HEK293T (cell line): ENCODE results near the gene KLHL17.

Experiments used
- ARNT ChIP-seq: fragments of 450-650 bp; IDR thresholded peaks from 2 replicates; pipeline ENCODE4 v1.6.1; 2017; ENCODE audit warnings: mild to moderate bottlenecking
- BHLHE40 ChIP-seq: fragments of 450-650 bp; IDR thresholded peaks from 2 replicates; pipeline ENCODE4 v1.6.1; 2016; ENCODE audit warnings: mild to moderate bottlenecking, moderate library complexity, borderline replicate concordance
- ELF4 ChIP-seq: fragments of 450-650 bp; IDR thresholded peaks from 2 replicates; pipeline ENCODE4 v1.6.1; 2017; ENCODE audit warnings: antibody characterized with exemption
- FOXK2 ChIP-seq: fragments of 450-650 bp; IDR thresholded peaks from 2 replicates; pipeline ENCODE4 v1.6.1; 2016; ENCODE audit warnings: mild to moderate bottlenecking
- L3MBTL2 ChIP-seq: fragments of 450-650 bp; conservative IDR thresholded peaks from 2 replicates; pipeline ENCODE4 v1.6.1; 2016; ENCODE audit warnings: mild to moderate bottlenecking
- PKNOX1 ChIP-seq: fragments of 450-650 bp; IDR thresholded peaks from 2 replicates; pipeline ENCODE4 v1.6.1; 2016
- TARDBP ChIP-seq: fragments of 450-650 bp; IDR thresholded peaks from 2 replicates; pipeline ENCODE4 v1.6.1; 2016

GRCh38 chr1:961132-961669, 817 bp downstream of the KLHL17 start:
- TF ChIP-seq L3MBTL2: peak; percentile 87
- no peak for TF ChIP-seq BHLHE40
- TF ChIP-seq TARDBP: no peak
- TF ChIP-seq ARNT: no peak
- TF ChIP-seq FOXK2: no peak
- TF ChIP-seq PKNOX1: no peak
- no peak for TF ChIP-seq ELF4
